Breast epithelium (tissue), 4 donors: ENCODE measurements around the gene MSH2. TPM values are rescaled to one million over a fixed set of nuclear protein-coding genes. Genes with fewer than 3 reads are reported as not detected.
A peak's percentile ranks its signal among the peaks of the same experiment; 100 is the strongest.
"Not testable (repeated sequence)": the region's sequence is repeated elsewhere in the genome, so short reads cannot be mapped to it uniquely, and the experiment has no call there.

Experiments used
- DNase-seq, 2 donors: peaks; one replicate each; pipeline ENCODE4 v3.0.0-alpha.2; 2019; ENCODE audit warnings: low spot score in 2 of 2
- H3K27ac ChIP-seq, 2 donors: fragments of 200-600 bp; sonication (generic) in 1 of 2; one replicate each; pipeline ENCODE4 v1.5.1; 2016 to 2019; ENCODE audit warnings: mild to moderate bottlenecking in 1 of 2
- H3K27me3 ChIP-seq, 2 donors: fragments of 200-600 bp; sonication (generic) in 1 of 2; one replicate each; pipeline versions ENCODE4 v1.5.1 to v1.6.0; 2017 to 2019; ENCODE audit warnings: control low read depth in 1 of 2, mild to moderate bottlenecking in 1 of 2
- H3K36me3 ChIP-seq: fragments of 200-600 bp; one replicate; pipeline ENCODE4 v1.5.1; 2019
- H3K4me1 ChIP-seq, 2 donors: fragments of 200-600 bp; sonication (generic); one replicate each; pipeline ENCODE4 v1.5.1; 2016 to 2019; ENCODE audit warnings: control low read depth in 1 of 2
- H3K4me3 ChIP-seq, 3 donors: fragments of 200-600 bp; sonication (generic); 1 replicate in 2 of 3; 2 replicates in 1 of 3; pipeline ENCODE4 v1.5.1; 2016 to 2019; ENCODE audit warnings: mild to moderate bottlenecking in 3 of 3, moderate library complexity in 2 of 3
- H3K9me3 ChIP-seq, 2 donors: fragments of 200-600 bp; sonication (generic) in 1 of 2; one replicate each; pipeline ENCODE4 v1.5.1; 2016 to 2019; ENCODE audit warnings: control low read depth in 1 of 2
- CTCF ChIP-seq, 3 donors: fragments of 450-650 bp; IDR thresholded peaks; one replicate each; pipeline ENCODE4 v1.5.1; 2016 to 2017; ENCODE audit warnings: antibody characterized with exemption in 3 of 3, mild to moderate bottlenecking in 3 of 3, moderate library complexity in 3 of 3
- POLR2A ChIP-seq: fragments of 450-650 bp; IDR thresholded peaks from one replicate; pipeline ENCODE4 v1.6.1; 2016; ENCODE audit warnings: antibody characterized with exemption, mild to moderate bottlenecking, moderate library complexity
- POLR2AphosphoS5 ChIP-seq, 3 donors: sonication (generic); formaldehyde crosslinking; IDR thresholded peaks; one replicate each; pipeline ENCODE4 v1.6.1; 2017; ENCODE audit warnings: antibody characterized with exemption in 3 of 3
- intact Hi-C: fragments of 100-400 bp; cut with DNase I; formaldehyde crosslinking; loops from one replicate; pipeline ENCODE4 v1.15.1; 2023; ENCODE audit warnings: low total_unique reads
- total RNA-seq, 3 donors: library from RNA; depleted of rRNA; stranded (reverse); fragments of >200 nt; gene quantifications; one replicate each; pipeline ENCODE4 v1.1.0, GENCODE V29; 2016

Gene MSH2
- total RNA-seq, 3 donors from 2014 or later, result 9.4 to 22.5 (median 16.4) TPM

DNA sequence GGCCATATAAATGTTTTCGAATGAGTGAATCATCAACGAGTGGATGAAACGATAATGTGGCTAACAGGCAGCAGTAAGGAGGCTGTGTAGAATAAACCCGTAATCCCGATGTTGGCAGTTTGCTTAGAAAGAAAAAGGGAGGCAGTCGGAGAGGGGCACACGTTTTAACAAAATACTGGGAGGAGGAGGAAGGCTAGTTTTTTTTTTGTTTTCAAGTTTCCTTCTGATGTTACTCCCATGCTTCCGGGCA is 476 bp upstream of the MSH2 start:
- TF ChIP-seq POLR2A (no peak), POLR2AphosphoS5 (IDR thresholded peaks at IDR 0.05) (no peak), CTCF (IDR thresholded peaks at IDR 0.05) (no peak)
- peaks cover 0 to 7% of the 10 kb centered on the region in 2 donors for H3K4me1 ChIP-seq
- H3K4me3 ChIP-seq, result peak overlapping the region; percentile 78 to 90 (median 78)
- H3K27ac ChIP-seq, result peak overlapping the region; percentile 62 to 68
- no peaks in the 10 kb centered on the region for H3K36me3 ChIP-seq
- no peaks in the 10 kb centered on the region for H3K9me3 ChIP-seq
- intact Hi-C loops, result no loop called here
- no peak for DNase-seq
- no peaks in the 10 kb centered on the region for H3K27me3 ChIP-seq

GRCh38 chr2:47403609-47404193 is 745 bp downstream of the MSH2 start:
- Histone ChIP-seq H3K36me3 (no peaks in the 10 kb centered on the region), H3K4me1 (peaks cover 0 to 7% of the 10 kb centered on the region in 2 donors), H3K27ac (peak overlapping the region; percentile 62 to 68), H3K4me3 (peak overlapping the region; percentile 78 to 90 (median 78)), H3K27me3 (no peaks in the 10 kb centered on the region), H3K9me3 (no peaks in the 10 kb centered on the region)
- intact Hi-C loops, result no loop called here
- peak in 1 of 2 donors; percentile 17 for DNase-seq
- no peak for TF ChIP-seq POLR2AphosphoS5 (IDR thresholded peaks at IDR 0.05)
- TF ChIP-seq POLR2A, result no peak
- no peak for TF ChIP-seq CTCF (IDR thresholded peaks at IDR 0.05)

- Histone ChIP-seq H3K36me3 (no peaks in the 10 kb centered on the region), H3K27ac (no peak overlapping the region), H3K9me3 (no peaks in the 10 kb centered on the region), H3K4me3 (peak overlapping the region in 2 of 3 donors; percentile 78 to 90), H3K4me1 (peaks cover 0 to 7% of the 10 kb centered on the region in 2 donors), H3K27me3 (no peaks in the 10 kb centered on the region)
- DNase-seq, result peak in 1 of 2 donors; percentile 0
- intact Hi-C loops, result no loop called here
- no peak for TF ChIP-seq CTCF (IDR thresholded peaks at IDR 0.05)
Measured at GRCh38 chr2:47404356-47404755, 1.4 kb downstream of the MSH2 start.

DNA sequence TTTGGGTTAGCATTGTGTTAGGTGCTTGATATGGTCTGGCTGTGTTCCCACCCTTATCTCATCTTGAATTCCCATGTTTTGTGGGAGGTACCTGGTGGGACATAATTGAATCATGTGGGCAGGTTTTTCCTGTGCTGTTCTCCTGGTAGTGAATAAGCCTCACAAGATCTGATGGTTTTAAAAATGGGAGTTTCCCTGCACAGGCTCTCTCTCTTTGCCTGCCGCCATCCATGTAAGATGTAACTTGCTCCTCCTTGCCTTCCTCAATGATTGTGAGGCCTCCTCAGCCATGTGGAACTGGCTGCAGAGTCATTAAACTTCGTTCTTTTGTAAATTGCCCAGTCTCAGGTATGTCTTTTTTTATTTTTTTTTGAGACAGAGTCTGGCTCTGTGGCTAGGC is 2.8 kb downstream of the MSH2 start:
- Histone ChIP-seq H3K4me1 (peaks cover 0 to 7% of the 10 kb centered on the region in 2 donors), H3K27ac (no peak overlapping the region), H3K4me3 (no peak overlapping the region), H3K27me3 (no peaks in the 10 kb centered on the region), H3K9me3 (no peaks in the 10 kb centered on the region), H3K36me3 (no peaks in the 10 kb centered on the region)
- no peak for TF ChIP-seq CTCF (IDR thresholded peaks at IDR 0.05)
- TF ChIP-seq POLR2A, result no peak
- no peak for TF ChIP-seq POLR2AphosphoS5 (IDR thresholded peaks at IDR 0.05)
- no peak for DNase-seq
- intact Hi-C loops, result no loop called here

DNA sequence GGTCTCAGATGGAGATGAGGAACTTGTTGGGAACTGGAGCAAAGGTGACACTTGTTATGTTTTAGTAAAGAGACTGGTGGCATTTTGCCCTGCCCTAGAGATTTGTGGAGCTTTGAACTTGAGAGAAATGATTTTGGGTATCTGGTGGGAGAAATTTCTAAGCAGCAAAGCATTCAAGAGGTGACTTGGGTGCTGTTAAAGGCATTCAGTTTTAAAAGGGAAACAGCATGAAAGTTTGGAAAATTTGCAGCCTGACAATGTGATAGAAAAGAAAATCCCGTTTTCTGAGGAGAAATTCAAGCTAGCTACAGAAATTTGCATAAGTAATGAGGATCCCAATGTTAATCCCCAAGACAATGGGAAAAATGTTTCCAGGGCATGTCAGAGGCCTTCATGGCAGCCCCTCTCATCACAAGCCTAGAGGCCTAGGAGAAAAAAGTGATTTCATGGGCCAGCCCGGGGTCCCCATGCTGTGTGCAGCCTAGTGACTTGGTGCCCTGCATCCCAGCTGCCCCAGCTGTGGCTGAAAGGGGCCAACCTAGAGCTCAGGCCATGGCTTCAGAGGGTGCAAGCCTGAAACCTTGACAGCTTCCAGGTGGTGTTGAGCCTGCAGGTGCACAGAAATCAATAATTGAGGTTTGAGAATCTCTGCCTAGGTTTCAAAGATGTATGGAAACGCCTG is 3.8 kb downstream of the MSH2 start:
- H3K4me3 ChIP-seq, H3K27ac ChIP-seq, H3K27me3 ChIP-seq, H3K9me3 ChIP-seq, intact Hi-C loops, H3K36me3 ChIP-seq, H3K4me1 ChIP-seq, DNase-seq: not testable (repeated sequence)

- H3K4me1 ChIP-seq, H3K27me3 ChIP-seq, H3K4me3 ChIP-seq, H3K9me3 ChIP-seq, DNase-seq, intact Hi-C loops, H3K27ac ChIP-seq, H3K36me3 ChIP-seq: not testable (repeated sequence)
Measured at GRCh38 chr2:47407976-47408375, 5.0 kb downstream of the MSH2 start.
